HG03342 (cell line): Measurements from ENCODE around the gene TMPRSS13.

Experiments
- ATAC-seq: cut with Tn5 transposase; IDR thresholded peaks from one replicate; pipeline ENCODE4 v1.9.1; 2021; ENCODE audit warnings: mild to moderate bottlenecking, moderate library complexity; ENCODE audit not compliant: unreplicated experiment

TMPRSS13 gene

GRCh38 chr11:117914398-117914761 lies 14.8 kb downstream of the TMPRSS13 start:
- ATAC-seq = no peak

- ATAC-seq = no peak
Observed at GRCh38 chr11:117913736-117914397, 15.3 kb downstream of the TMPRSS13 start.

GRCh38 chr11:117912497-117912896 lies 16.7 kb downstream of the TMPRSS13 start:
- no peak for ATAC-seq

- no peak for ATAC-seq
Observed at GRCh38 chr11:117911694-117912093, 17.5 kb downstream of the TMPRSS13 start.

- ATAC-seq = no peak
Observed at GRCh38 chr11:117910941-117911655, 18.1 kb downstream of the TMPRSS13 start.

GRCh38 chr11:117910525-117910924 lies 18.7 kb downstream of the TMPRSS13 start:
- no peak for ATAC-seq

- no peak for ATAC-seq
Observed at GRCh38 chr11:117909611-117910382, 19.4 kb downstream of the TMPRSS13 start.

GRCh38 chr11:117908959-117909610 lies 20.1 kb downstream of the TMPRSS13 start:
- no peak for ATAC-seq

GRCh38 chr11:117908109-117908895 lies 20.9 kb downstream of the TMPRSS13 start:
- no peak for ATAC-seq

GRCh38 chr11:117907276-117908108 lies 21.7 kb downstream of the TMPRSS13 start:
- ATAC-seq = no peak

GRCh38 chr11:117906710-117907109 lies 22.5 kb downstream of the TMPRSS13 start:
- ATAC-seq = no peak

GRCh38 chr11:117906126-117906525 lies 23.1 kb downstream of the TMPRSS13 start:
- ATAC-seq = no peak

GRCh38 chr11:117905524-117905923 lies 23.7 kb downstream of the TMPRSS13 start:
- ATAC-seq = no peak

GRCh38 chr11:117903505-117904382 lies 25.5 kb downstream of the TMPRSS13 start:
- ATAC-seq = no peak

- ATAC-seq = no peak
Observed at GRCh38 chr11:117902001-117902845, 27.0 kb downstream of the TMPRSS13 start.

- ATAC-seq = no peak
Observed at GRCh38 chr11:117901601-117902000, 27.6 kb downstream of the TMPRSS13 start.

GRCh38 chr11:117900720-117901440 lies 28.3 kb downstream of the TMPRSS13 start:
- no peak for ATAC-seq
